ENCODE data around the gene LRRC23.
"Not testable (repeated sequence)": the region's sequence is repeated elsewhere in the genome, so short reads cannot be mapped to it uniquely, and the experiment has no call there.

The LRRC23 gene, protein sequence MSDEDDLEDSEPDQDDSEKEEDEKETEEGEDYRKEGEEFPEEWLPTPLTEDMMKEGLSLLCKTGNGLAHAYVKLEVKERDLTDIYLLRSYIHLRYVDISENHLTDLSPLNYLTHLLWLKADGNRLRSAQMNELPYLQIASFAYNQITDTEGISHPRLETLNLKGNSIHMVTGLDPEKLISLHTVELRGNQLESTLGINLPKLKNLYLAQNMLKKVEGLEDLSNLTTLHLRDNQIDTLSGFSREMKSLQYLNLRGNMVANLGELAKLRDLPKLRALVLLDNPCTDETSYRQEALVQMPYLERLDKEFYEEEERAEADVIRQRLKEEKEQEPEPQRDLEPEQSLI

GRCh38 chr12:6904280-6905276 is at the start of gene LRRC23:
Gene LRRC23, plus strand, starts transcription at chr12:6904822. Its CDS starts 812 bp downstream, at chr12:6905634.
- peak; percentile 61 for DNase-seq

DNA sequence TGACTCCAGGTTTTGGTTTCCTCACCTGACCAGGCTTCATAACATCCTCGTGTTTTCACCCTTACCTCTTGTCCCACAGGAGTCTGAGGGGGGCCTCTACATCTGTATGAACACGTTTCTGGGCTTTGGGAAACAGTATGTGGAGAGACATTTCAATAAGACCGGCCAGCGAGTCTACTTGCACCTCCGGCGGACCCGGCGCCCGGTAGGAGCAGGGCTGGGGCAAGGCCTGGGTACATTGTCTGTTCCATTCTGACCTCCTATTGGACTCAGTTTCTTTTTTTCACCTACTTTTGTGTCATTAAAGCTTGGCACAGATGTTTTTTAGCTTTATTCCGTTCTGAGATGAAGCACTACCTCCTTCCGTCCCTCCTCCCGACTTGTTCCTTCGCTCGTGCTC is 49.3 kb upstream of the LRRC23 start:
- no peak for DNase-seq

- DNase-seq = no peak
Measured at GRCh38 chr12:6858799-6859198, 45.8 kb upstream of the LRRC23 start.

DNA sequence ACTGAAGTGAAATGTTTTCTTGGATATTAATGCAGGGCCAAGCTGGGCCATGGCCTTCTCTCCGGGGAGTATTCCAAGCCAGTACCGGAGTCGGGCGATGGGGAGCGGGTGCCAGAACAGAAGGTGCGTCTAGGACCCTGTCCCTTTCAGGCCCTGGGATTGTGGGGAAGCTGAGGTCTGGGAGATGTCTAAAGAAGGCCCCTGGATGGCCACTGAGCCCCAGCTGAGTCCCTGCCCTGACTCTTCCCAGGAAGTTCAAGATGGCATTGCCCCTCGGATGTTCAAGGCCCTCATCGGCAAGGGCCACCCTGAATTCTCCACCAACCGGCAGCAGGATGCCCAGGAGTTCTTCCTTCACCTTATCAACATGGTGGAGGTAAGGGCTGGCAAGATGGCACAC is 44.5 kb upstream of the LRRC23 start:
- no peak for DNase-seq

DNA sequence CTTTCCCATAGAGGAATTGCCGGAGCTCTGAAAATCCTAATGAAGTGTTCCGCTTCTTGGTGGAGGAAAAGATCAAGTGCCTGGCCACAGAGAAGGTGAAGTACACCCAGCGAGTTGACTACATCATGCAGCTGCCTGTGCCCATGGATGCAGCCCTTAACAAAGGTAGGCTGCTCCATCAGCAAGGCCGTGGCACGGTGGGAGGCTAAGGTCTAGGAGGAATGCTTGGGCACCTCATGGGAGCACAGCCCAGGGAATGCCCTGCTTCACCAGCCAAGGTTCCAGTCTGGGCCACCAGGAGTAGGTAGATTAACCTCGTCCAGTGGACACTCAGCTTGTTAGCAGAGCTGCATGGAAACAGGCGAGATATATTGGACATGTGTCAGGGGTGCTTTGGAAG is 43.7 kb upstream of the LRRC23 start:
- no peak for DNase-seq

- no peak for DNase-seq
Measured at GRCh38 chr12:6861391-6861790, 43.2 kb upstream of the LRRC23 start.

GRCh38 chr12:6863033-6863432 is 41.6 kb upstream of the LRRC23 start:
- DNase-seq = no peak

GRCh38 chr12:6863586-6864321 is 40.9 kb upstream of the LRRC23 start:
- DNase-seq = no peak

- DNase-seq = not testable (repeated sequence)
Measured at GRCh38 chr12:6865307-6865706, 39.3 kb upstream of the LRRC23 start.

GRCh38 chr12:6866163-6866919 is 38.3 kb upstream of the LRRC23 start:
- DNase-seq = no peak

GRCh38 chr12:6866920-6867412 is 37.7 kb upstream of the LRRC23 start:
- no peak for DNase-seq

DNA sequence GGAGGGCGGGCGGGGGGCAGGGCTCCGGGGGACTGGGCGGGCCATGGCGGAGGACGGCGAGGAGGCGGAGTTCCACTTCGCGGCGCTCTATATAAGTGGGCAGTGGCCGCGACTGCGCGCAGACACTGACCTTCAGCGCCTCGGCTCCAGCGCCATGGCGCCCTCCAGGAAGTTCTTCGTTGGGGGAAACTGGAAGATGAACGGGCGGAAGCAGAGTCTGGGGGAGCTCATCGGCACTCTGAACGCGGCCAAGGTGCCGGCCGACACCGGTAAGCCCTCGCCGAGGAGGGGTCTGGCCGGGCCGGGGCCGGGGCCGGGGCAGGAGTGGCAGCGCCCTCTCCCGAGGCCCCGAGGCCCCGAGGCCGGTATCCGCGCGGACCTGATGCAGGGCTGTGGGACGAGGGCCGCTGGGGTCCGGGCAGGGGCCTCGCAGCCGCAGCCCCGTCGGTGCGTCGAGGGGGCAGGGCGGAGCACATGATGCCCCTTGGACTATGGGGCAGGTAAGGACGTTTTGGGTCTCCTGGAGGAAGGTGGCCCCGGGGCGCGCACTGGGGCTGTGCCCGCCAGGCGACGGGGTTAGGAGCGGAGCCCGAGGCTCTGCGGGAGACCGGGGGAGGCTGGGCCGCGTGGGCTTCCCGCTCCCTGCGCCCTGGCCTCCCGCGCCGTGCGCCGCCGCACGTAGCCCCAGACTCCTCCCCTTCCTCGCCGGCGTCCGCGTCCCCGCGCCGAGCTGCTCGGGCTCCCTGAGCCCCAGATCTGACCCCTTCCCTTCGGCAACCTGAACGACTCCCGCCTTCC is 37.0 kb upstream of the LRRC23 start, which contains the start of gene TPI1:
Gene TPI1 (plus strand): TSS at position 119 of the 798 bp plus-strand sequence. CDS start 36 bp downstream, at position 155.
- DNase-seq = peak; percentile 24

DNA sequence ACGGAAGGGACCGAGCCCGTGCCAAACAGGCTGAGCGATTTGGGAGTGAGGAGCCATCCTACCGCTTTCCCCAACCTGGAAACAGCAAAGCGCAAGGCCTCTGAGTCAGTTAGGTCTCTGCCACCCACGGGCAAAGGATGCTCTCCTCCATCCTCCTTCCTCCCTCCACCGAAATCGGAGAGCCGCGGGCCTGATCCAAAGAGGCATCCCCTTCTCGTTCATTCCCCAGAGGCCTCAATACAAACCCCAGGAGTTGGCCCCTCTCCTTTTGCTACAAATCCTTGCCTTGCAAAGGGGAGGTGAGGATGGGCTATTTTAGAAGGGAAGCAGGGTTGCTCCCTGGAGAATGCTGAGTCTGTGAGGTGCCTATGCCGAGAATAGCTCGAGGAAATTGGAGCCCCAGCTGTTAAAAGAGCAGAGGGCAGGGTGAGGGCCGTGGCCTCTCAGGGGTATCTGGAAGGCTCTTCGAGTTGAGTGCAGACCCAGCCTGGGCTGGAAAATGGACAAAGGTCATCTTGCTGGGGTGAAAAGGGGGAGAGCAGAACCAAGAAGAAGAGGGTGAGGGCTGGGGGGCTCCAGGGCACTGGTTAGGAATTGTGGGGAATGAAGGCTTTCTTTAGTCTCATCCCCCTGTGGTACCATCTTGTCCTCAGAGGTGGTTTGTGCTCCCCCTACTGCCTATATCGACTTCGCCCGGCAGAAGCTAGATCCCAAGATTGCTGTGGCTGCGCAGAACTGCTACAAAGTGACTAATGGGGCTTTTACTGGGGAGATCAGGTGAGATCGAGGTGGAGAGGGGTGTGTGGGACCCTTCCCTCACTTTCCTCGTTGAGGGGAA is 36.2 kb upstream of the LRRC23 start:
- no peak for DNase-seq

GRCh38 chr12:6869049-6870021 is 35.3 kb upstream of the LRRC23 start:
- peak; percentile 23 for DNase-seq

DNA sequence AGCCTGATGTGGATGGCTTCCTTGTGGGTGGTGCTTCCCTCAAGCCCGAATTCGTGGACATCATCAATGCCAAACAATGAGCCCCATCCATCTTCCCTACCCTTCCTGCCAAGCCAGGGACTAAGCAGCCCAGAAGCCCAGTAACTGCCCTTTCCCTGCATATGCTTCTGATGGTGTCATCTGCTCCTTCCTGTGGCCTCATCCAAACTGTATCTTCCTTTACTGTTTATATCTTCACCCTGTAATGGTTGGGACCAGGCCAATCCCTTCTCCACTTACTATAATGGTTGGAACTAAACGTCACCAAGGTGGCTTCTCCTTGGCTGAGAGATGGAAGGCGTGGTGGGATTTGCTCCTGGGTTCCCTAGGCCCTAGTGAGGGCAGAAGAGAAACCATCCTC is 34.3 kb upstream of the LRRC23 start:
- not testable (repeated sequence) for DNase-seq

DNA sequence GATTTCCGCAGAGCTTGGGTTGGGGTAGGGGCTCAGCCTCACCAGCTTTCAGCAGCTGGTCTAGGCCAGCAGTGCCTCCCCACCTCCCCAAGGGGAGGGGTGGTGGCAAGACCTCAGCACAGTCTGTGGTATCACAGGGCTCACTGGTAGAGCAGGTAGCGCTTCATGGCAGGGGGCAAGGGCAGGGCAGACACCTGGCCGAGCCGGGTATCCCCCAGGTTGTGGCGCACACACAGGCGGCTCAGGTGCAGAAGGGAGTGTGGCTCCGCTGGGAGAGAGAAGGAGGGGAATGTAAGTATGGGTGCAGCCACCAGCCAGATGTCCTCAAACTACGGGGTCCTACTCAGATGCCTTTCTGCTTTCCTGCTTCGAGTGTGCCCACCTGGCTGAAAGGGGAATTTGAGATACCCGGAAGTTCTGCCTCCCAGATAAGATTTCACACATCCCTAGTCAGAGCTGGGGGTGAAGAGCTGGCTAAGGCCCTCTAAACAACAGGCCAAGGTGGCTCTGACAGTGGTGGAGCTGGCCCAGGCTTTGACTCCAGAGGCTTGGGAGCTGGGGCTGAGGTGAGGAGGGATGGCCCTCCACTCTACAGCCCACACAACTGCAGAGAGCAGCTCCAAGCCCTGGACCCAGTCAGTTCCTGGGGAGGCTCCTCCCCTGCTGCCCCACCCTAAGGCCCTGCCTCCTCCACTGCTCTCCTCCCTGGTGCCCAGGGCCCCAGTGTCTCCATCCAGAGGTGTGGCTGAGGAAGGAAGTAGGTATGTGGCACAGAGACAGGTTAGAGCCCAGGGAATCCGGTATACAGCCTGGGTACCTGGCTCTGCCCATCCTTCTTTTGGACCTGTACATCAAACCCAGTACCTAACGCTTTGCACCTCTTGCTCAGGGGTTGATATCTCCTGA is 33.3 kb upstream of the LRRC23 start:
- DNase-seq = no peak
